IPS-15b (cell line): Measurements from ENCODE around the gene USP6.
"Not testable (repeated sequence)": the region's sequence is repeated elsewhere in the genome, so short reads cannot be mapped to it uniquely, and the experiment has no call there.

ENCODE experiments used
- H3K27me3 ChIP-seq: one replicate; pipeline ENCODE4 v1.6.1; 2013; ENCODE audit warnings: low read length; ENCODE audit not compliant: control insufficient read depth, insufficient read depth
- H3K36me3 ChIP-seq: one replicate; pipeline ENCODE4 v1.6.1; 2013; ENCODE audit warnings: low read length; ENCODE audit not compliant: control insufficient read depth, insufficient read depth
- H3K4me1 ChIP-seq: one replicate; pipeline ENCODE4 v1.6.1; 2013; ENCODE audit warnings: mild to moderate bottlenecking, low read length; ENCODE audit not compliant: control insufficient read depth, insufficient read depth
- H3K4me3 ChIP-seq: one replicate; pipeline ENCODE4 v1.5.1; 2013; ENCODE audit warnings: low read depth, low read length
- H3K9ac ChIP-seq: one replicate; pipeline ENCODE4 v1.6.1; 2013; ENCODE audit warnings: low read depth, mild to moderate bottlenecking, low read length
- H3K9me3 ChIP-seq: one replicate; pipeline ENCODE4 v1.6.1; 2013; ENCODE audit warnings: mild to moderate bottlenecking, low read length; ENCODE audit not compliant: control insufficient read depth, insufficient read depth

USP6 gene

DNA sequence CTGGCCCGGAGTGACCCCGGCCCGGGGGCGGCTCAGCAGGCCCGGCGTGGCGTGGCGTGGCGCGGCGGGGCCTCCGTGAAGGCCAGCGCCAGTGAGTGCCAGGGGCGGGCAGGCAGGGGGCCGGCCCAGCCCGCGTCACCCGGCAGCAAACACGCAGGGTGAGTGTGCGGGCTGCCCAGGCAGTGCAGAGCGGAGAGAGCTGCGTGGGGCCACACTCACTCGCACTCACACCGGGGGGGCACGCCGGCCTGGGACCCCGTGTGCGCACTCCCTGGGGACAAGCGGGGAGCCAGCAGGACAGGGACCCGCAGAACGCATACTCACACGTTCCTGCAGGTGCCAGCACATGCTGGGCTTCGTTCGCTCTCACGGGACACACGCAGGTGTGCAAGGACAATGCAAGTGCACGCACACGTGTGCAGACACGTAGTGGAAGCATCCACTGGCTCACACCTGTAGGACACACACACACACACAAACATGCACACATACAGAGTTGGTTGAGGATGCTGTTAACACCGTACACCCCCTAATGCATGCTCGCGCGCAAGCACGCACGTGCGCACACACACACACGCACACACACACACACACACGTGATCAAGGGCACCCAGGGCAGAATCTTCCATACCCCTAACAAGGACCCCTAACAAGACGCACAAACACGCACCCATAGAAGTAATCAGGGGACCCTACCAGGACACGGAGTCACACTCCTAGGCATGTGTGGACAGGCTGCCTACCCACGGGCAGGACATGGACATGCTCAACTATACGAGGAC is 7.7 kb downstream of the USP6 start:
- no peak overlapping the region for H3K4me3 ChIP-seq
- H3K9me3 ChIP-seq: no peaks in the 10 kb centered on the region
- no peak overlapping the region for H3K9ac ChIP-seq
- no peaks in the 10 kb centered on the region for H3K4me1 ChIP-seq
- peaks cover 20% of the 10 kb centered on the region for H3K27me3 ChIP-seq
- H3K36me3 ChIP-seq: no peaks in the 10 kb centered on the region

DNA sequence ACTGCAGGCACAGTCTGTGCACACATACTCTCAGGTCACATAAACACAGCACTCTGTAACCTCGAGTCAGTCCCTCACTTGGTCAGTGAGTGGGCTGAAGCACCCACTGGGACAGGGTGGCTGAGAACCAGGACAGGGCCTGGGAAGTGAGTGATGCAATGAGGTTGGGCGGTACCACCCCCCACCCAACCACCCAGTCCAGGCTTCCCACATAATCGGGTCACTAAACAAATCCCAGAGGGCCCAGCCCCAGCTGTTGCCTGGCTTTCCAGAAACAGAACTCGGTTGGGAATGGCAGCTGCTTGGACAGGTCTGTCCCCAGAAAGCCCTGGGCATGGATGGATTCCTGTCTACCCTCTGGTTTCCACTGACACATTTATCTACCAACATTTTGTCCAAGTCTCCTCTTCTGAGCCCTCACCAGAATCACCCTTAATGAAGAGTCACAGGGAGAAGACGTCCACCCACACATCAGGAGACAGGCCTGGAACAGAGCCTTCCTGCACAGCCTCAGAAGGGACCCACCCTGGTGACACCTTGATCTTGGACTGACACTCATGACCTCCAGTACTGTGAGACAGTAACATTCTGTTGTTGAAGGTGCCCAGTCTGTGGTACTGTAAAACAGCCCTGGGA is 8.4 kb downstream of the USP6 start:
- H3K9ac ChIP-seq, H3K4me3 ChIP-seq, H3K9me3 ChIP-seq, H3K4me1 ChIP-seq, H3K36me3 ChIP-seq: not testable (repeated sequence)
- H3K27me3 ChIP-seq: peaks cover 20% of the 10 kb centered on the region

GRCh38 chr17:5124896-5125295 is 9.1 kb downstream of the USP6 start:
- not testable (repeated sequence) for H3K4me1 ChIP-seq, H3K9ac ChIP-seq

DNA sequence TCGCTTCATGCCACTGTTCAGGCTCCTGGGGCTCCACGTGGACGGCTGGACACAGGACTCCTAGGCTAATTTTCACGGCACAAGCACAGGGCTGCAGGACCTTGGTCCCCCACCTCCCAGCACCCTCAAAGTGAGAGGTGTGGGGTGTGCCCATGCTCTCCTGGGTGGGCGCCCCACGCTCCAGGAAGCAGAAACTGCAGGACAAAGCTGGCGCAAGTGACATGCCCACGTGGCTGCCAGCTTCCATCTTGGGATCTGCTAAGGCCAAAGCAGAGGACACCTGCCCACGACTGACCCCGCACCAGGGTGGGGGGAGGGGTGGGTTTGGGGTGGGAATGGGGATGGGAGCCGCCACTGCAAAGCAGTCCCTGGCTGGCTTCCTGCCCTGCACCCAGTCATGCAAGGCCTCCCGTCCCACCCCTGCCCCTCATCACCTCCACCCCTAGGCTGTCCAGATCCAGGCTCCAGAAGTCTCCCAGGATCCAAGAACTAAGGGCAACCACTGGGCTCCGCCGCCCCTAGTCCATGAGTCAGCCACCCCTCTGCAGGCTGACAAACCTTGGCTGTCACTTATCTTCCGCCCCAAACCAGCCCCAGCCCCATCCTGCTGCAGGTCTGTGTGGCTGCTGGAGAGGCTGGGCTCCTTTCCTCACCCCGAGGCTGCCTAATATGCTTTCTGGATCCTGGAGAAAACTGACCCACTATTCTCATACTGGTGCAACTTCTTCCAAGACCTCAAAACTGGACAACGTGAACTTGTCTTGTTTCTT is 11.1 kb downstream of the USP6 start:
- Histone ChIP-seq H3K4me3 (no peak overlapping the region), H3K9me3 (no peaks in the 10 kb centered on the region), H3K36me3 (no peaks in the 10 kb centered on the region)

More at GRCh38 chr17:5124896-5125295, 9.1 kb downstream of the USP6 start:
- not testable (repeated sequence) for H3K9me3 ChIP-seq, H3K36me3 ChIP-seq, H3K4me3 ChIP-seq
- peaks cover 20% of the 10 kb centered on the region for H3K27me3 ChIP-seq

GRCh38 chr17:5127910-5128309 is 12.1 kb downstream of the USP6 start:
- Histone ChIP-seq H3K9me3 (no peaks in the 10 kb centered on the region), H3K27me3 (peaks cover 6% of the 10 kb centered on the region), H3K4me3 (no peak overlapping the region), H3K9ac (no peak overlapping the region), H3K36me3 (no peaks in the 10 kb centered on the region), H3K4me1 (no peaks in the 10 kb centered on the region)

More for the DNA sequence above, 11.1 kb downstream of the USP6 start:
- H3K27me3 ChIP-seq: peaks cover 15% of the 10 kb centered on the region
- H3K4me1 ChIP-seq: no peaks in the 10 kb centered on the region
- H3K9ac ChIP-seq: no peak overlapping the region

DNA sequence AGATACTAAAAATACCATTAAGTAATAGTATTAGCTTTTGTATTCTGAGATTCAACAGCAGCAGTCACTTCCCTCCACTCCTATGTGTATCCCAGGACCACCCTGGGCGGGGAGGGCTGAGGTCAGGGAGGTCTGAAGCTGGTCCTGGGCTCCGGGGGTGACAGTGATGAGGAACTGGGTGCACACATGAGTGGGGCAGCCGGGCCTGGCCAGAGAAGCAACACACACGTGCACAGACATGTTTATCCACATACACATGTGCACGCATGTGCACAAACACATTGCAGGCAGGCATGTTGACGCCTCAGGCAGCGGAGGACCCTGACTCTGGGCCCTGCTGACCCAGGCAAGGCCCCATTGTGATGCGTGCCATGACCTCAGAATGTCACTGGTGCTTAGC is 12.6 kb downstream of the USP6 start:
- not testable (repeated sequence) for H3K9me3 ChIP-seq, H3K27me3 ChIP-seq, H3K4me1 ChIP-seq, H3K36me3 ChIP-seq, H3K9ac ChIP-seq, H3K4me3 ChIP-seq

- H3K27me3 ChIP-seq: peaks cover under 1% of the 10 kb centered on the region
- no peak overlapping the region for H3K4me3 ChIP-seq
- no peaks in the 10 kb centered on the region for H3K9me3 ChIP-seq
- H3K9ac ChIP-seq: no peak overlapping the region
- H3K4me1 ChIP-seq: no peaks in the 10 kb centered on the region
- no peaks in the 10 kb centered on the region for H3K36me3 ChIP-seq
Measured at GRCh38 chr17:5128905-5129535, 13.2 kb downstream of the USP6 start.

DNA sequence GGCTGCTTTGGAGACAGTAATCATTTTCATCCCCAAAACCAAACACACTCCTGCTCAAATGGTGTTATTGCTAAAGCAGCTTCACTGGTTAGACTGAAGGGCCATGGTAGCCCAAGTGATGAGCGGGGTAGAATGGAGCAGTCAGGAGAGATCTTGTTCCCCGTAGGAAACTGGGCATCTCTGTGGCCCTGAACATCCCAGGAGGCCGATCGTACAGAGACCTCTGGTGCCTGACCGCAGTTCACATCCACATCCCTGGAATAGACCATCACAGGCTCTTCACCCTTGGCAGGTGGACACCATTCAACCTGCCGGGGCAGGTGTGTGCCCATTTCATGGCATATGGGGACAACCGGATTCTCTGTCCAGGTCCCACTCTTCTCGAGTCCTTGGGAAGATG is 13.9 kb downstream of the USP6 start:
- H3K9ac ChIP-seq, H3K4me3 ChIP-seq, H3K27me3 ChIP-seq, H3K4me1 ChIP-seq, H3K9me3 ChIP-seq, H3K36me3 ChIP-seq: not testable (repeated sequence)

DNA sequence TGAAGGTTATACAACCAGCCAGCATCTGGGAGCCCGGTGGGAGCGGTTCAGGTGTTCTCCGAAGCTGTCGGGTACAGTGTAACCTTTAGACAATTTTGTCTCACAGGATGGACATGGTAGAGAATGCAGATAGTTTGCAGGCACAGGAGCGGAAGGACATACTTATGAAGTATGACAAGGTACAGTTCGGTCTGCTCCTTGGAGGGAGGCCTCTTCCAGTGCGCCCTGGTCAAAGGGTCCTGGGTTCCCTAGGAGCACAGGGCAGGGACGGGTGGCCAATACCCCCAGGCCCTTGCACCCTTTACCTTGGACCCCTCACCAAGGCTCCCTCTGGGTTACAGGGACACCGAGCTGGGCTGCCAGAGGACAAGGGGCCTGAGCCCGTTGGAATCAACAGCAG is 14.4 kb downstream of the USP6 start:
- not testable (repeated sequence) for H3K36me3 ChIP-seq

GRCh38 chr17:5130687-5131086 is 14.9 kb downstream of the USP6 start:
- not testable (repeated sequence) for H3K4me3 ChIP-seq, H3K9me3 ChIP-seq, H3K4me1 ChIP-seq, H3K36me3 ChIP-seq, H3K9ac ChIP-seq, H3K27me3 ChIP-seq

More for the DNA sequence above, 14.4 kb downstream of the USP6 start:
- not testable (repeated sequence) for H3K9me3 ChIP-seq, H3K4me1 ChIP-seq, H3K9ac ChIP-seq, H3K27me3 ChIP-seq, H3K4me3 ChIP-seq

- no peak overlapping the region for H3K4me3 ChIP-seq
- no peaks in the 10 kb centered on the region for H3K4me1 ChIP-seq
Measured at GRCh38 chr17:5131146-5131715, 15.4 kb downstream of the USP6 start.

More at GRCh38 chr17:5131146-5131715, 15.4 kb downstream of the USP6 start:
- Histone ChIP-seq H3K9me3 (no peaks in the 10 kb centered on the region), H3K36me3 (no peaks in the 10 kb centered on the region), H3K27me3 (no peaks in the 10 kb centered on the region), H3K9ac (no peak overlapping the region)
